GM21576 (cell line): Measurements from ENCODE around the gene FBXO17.
"Not testable (repeated sequence)": the region's sequence is repeated elsewhere in the genome, so short reads cannot be mapped to it uniquely, and the experiment has no call there.

Source experiments
- ATAC-seq: cut with Tn5 transposase; IDR thresholded peaks from one replicate; pipeline ENCODE4 v1.9.1; 2021; ENCODE audit warnings: mild to moderate bottlenecking, moderate library complexity; ENCODE audit not compliant: unreplicated experiment

The FBXO17 gene

GRCh38 chr19:38980583-38981374 is 5.2 kb upstream of the FBXO17 start:
- ATAC-seq, result no peak

- ATAC-seq, result no peak
These were observed 4.3 kb upstream of the FBXO17 start for GRCh38 chr19:38979812-38980211.

GRCh38 chr19:38978326-38978689 is 2.8 kb upstream of the FBXO17 start:
- no peak for ATAC-seq

- ATAC-seq, result peak; percentile 68
These were observed 2.1 kb upstream of the FBXO17 start for GRCh38 chr19:38977445-38978325.

GRCh38 chr19:38975861-38976271 is 324 bp upstream of the FBXO17 start:
- no peak for ATAC-seq

- ATAC-seq, result no peak
These were observed 823 bp downstream of the FBXO17 start for GRCh38 chr19:38974624-38975213.

GRCh38 chr19:38971672-38972071 is 3.9 kb downstream of the FBXO17 start:
- no peak for ATAC-seq

- ATAC-seq, result no peak
These were observed 4.6 kb downstream of the FBXO17 start for GRCh38 chr19:38970664-38971532.

GRCh38 chr19:38966149-38966548 is 9.4 kb downstream of the FBXO17 start:
- ATAC-seq, result not testable (repeated sequence)

- ATAC-seq, result no peak
These were observed 10.8 kb downstream of the FBXO17 start for GRCh38 chr19:38964738-38965137.

- ATAC-seq, result no peak
These were observed 15.9 kb downstream of the FBXO17 start for GRCh38 chr19:38959618-38960017.

- ATAC-seq, result no peak
These were observed 17.2 kb downstream of the FBXO17 start for GRCh38 chr19:38958301-38958700.

GRCh38 chr19:38956264-38956663 is 19.3 kb downstream of the FBXO17 start:
- ATAC-seq, result no peak

- no peak for ATAC-seq
These were observed 21.9 kb downstream of the FBXO17 start for GRCh38 chr19:38953677-38954076.

GRCh38 chr19:38952395-38953165 is 23.0 kb downstream of the FBXO17 start:
- no peak for ATAC-seq

GRCh38 chr19:38951187-38951586 is 24.4 kb downstream of the FBXO17 start:
- no peak for ATAC-seq

- no peak for ATAC-seq
These were observed 25.8 kb downstream of the FBXO17 start for GRCh38 chr19:38949580-38950367.

- no peak for ATAC-seq
These were observed 29.1 kb downstream of the FBXO17 start for GRCh38 chr19:38946229-38947010.
